Mesodermal cell (in vitro differentiated cells): ENCODE data around the gene IFI27. TPM values are rescaled to one million over a fixed set of nuclear protein-coding genes. Genes with fewer than 3 reads are reported as not detected.
A peak's percentile ranks its signal among the peaks of the same experiment; 100 is the strongest.
"Not testable (repeated sequence)": the region's sequence is repeated elsewhere in the genome, so short reads cannot be mapped to it uniquely, and the experiment has no call there.

Experiments
- H3K27ac ChIP-seq: 2 replicates; pipeline ENCODE4 v1.7.0; 2013; ENCODE audit warnings: mild to moderate bottlenecking, low read depth, low read length, moderate library complexity; ENCODE audit not compliant: severe bottlenecking
- H3K36me3 ChIP-seq: 2 replicates; pipeline ENCODE4 v1.7.1; 2013; ENCODE audit warnings: mild to moderate bottlenecking, low read length, moderate library complexity; ENCODE audit not compliant: control insufficient read depth, insufficient read depth
- H3K4me1 ChIP-seq: one replicate; pipeline ENCODE4 v1.7.1; 2013; ENCODE audit warnings: mild to moderate bottlenecking, low read length; ENCODE audit not compliant: insufficient read depth, control insufficient read depth, poor library complexity, severe bottlenecking
- H3K4me3 ChIP-seq: 2 replicates; pipeline ENCODE4 v1.7.0; 2013; ENCODE audit warnings: low read length, control low read depth, mild to moderate bottlenecking; ENCODE audit not compliant: insufficient read depth, poor library complexity, severe bottlenecking; ENCODE audit errors: extremely low read depth
- H3K9me3 ChIP-seq: 2 replicates; pipeline ENCODE4 v1.7.1; 2013; ENCODE audit warnings: mild to moderate bottlenecking, low read length, moderate library complexity; ENCODE audit not compliant: control insufficient read depth
- WGBS, 2 experiments: methylation state at CpG; one replicate each; pipeline ENCODE4 v1.1.5; 2013; ENCODE audit warnings: missing lambda C conversion rate in 2 of 2; ENCODE audit not compliant: insufficient coverage in 2 of 2; 5-methylcytosine and 5-hydroxymethylcytosine counted together
- polyA plus RNA-seq, 2 experiments: library from polyadenylated mRNA; stranded (reverse); fragments of 50-300 nt; gene quantifications; one replicate each; pipeline ENCODE4 v1.2.3, GENCODE V29; 2013

IFI27 gene
- polyA plus RNA-seq (2013, experiment 1 of 2), result 3.6 TPM
- 3.4 TPM for polyA plus RNA-seq (2013, experiment 2 of 2)

GRCh38 chr14:94110552-94111181 lies at the start of gene IFI27:
Gene IFI27, plus strand, starts transcription at chr14:94110736.
- Histone ChIP-seq H3K9me3 (no peaks in the 10 kb centered on the region), H3K4me3 (no peak within 1 kb of the TSS), H3K4me1 (no peaks in the 10 kb centered on the region), H3K27ac (no peak within 1 kb of the TSS), H3K36me3 (no peaks in the 10 kb centered on the region)
- WGBS, 2 experiments, result 85 to 95% methylated on average over 13 of the region's 14 CpGs

- 60 to 80% methylated on average over 5 to 6 of the region's 9 CpGs for WGBS, 2 experiments
- no peak overlapping the region for H3K4me3 ChIP-seq
- H3K4me1 ChIP-seq, result peaks cover 14% of the 10 kb centered on the region
- H3K27ac ChIP-seq, result no peak overlapping the region
- peaks cover 58% of the 10 kb centered on the region for H3K36me3 ChIP-seq
- no peaks in the 10 kb centered on the region for H3K9me3 ChIP-seq
Observed at GRCh38 chr14:94062344-94062940, 48.1 kb upstream of the IFI27 start.

GRCh38 chr14:94066089-94066676 lies 44.4 kb upstream of the IFI27 start:
- peaks cover 8% of the 10 kb centered on the region for H3K9me3 ChIP-seq
- peaks cover 14% of the 10 kb centered on the region for H3K4me1 ChIP-seq
- no peak overlapping the region for H3K4me3 ChIP-seq
- no peak overlapping the region for H3K27ac ChIP-seq
- WGBS, 2 experiments, result 80% methylated on average over 3 of the region's 8 CpGs; no CpG with 5 or more reads in 1 of the 2 experiments
- peaks cover 21% of the 10 kb centered on the region for H3K36me3 ChIP-seq

- WGBS, 2 experiments, result 100% methylated on average over 1 of the region's 3 CpGs
- H3K4me1 ChIP-seq, H3K27ac ChIP-seq, H3K4me3 ChIP-seq: not testable (repeated sequence)
- H3K9me3 ChIP-seq, result peaks cover 31% of the 10 kb centered on the region
- H3K36me3 ChIP-seq, result peaks cover 47% of the 10 kb centered on the region
Observed at GRCh38 chr14:94072076-94072475, 38.5 kb upstream of the IFI27 start.

GRCh38 chr14:94074534-94074933 lies 36.0 kb upstream of the IFI27 start:
- Histone ChIP-seq H3K9me3 (peaks cover 31% of the 10 kb centered on the region), H3K27ac (no peak overlapping the region), H3K36me3 (peaks cover 71% of the 10 kb centered on the region), H3K4me1 (no peaks in the 10 kb centered on the region), H3K4me3 (no peak overlapping the region)
- WGBS, 2 experiments, result 88% methylated on average over 1 of the region's 3 CpGs; no CpG with 5 or more reads in 1 of the 2 experiments

- 100% methylated on average over 1 of the region's 2 CpGs; no CpG with 5 or more reads in 1 of the 2 experiments for WGBS, 2 experiments
- Histone ChIP-seq H3K36me3 (peaks cover 75% of the 10 kb centered on the region), H3K27ac (no peak overlapping the region), H3K4me1 (no peaks in the 10 kb centered on the region), H3K9me3 (peaks cover 26% of the 10 kb centered on the region), H3K4me3 (no peak overlapping the region)
Observed at GRCh38 chr14:94075008-94075407, 35.5 kb upstream of the IFI27 start.

- Histone ChIP-seq H3K27ac (no peak overlapping the region), H3K36me3 (peaks cover 69% of the 10 kb centered on the region), H3K4me3 (no peak overlapping the region), H3K9me3 (peaks cover 22% of the 10 kb centered on the region), H3K4me1 (peaks cover 4% of the 10 kb centered on the region)
- WGBS, 2 experiments, result 95 to 96% methylated on average over 5 to 6 of the region's 7 CpGs
Observed at GRCh38 chr14:94077111-94077821, 33.3 kb upstream of the IFI27 start.

- no peak overlapping the region for H3K4me3 ChIP-seq
- WGBS, 2 experiments, result no CpG with 5 or more reads among the region's 5 CpGs
- H3K36me3 ChIP-seq, result peaks cover 68% of the 10 kb centered on the region
Observed at GRCh38 chr14:94077823-94078222, 32.7 kb upstream of the IFI27 start.

GRCh38 chr14:94079891-94080620 lies 30.5 kb upstream of the IFI27 start:
- WGBS, 2 experiments, result 24 to 26% methylated on average over 7 to 11 of the region's 15 CpGs
- peaks cover 4% of the 10 kb centered on the region for H3K4me1 ChIP-seq
- peak overlapping the region; percentile 96 for H3K4me3 ChIP-seq
- peaks cover 55% of the 10 kb centered on the region for H3K36me3 ChIP-seq
- peaks cover 15% of the 10 kb centered on the region for H3K9me3 ChIP-seq
- H3K27ac ChIP-seq, result peak overlapping the region; percentile 87

More at GRCh38 chr14:94077823-94078222, 32.7 kb upstream of the IFI27 start:
- Histone ChIP-seq H3K9me3 (peaks cover 19% of the 10 kb centered on the region), H3K27ac (no peak overlapping the region), H3K4me1 (peaks cover 4% of the 10 kb centered on the region)
